IgD-negative memory B cell (primary cell): Measurements from ENCODE around the gene CBX2. TPM values are rescaled to one million over a fixed set of nuclear protein-coding genes. Genes with fewer than 3 reads are reported as not detected.
A peak's percentile ranks its signal among the peaks of the same experiment; 100 is the strongest.

ENCODE experiments used
- H3K27ac Mint-ChIP-seq, 3 donors: one replicate each; pipeline ENCODE4 v1.8.0; 2020 to 2022; ENCODE audit warnings: mild to moderate bottlenecking in 3 of 3, mixed read lengths in 3 of 3, moderate library complexity in 1 of 3
- H3K27me3 Mint-ChIP-seq: one replicate; pipeline ENCODE4 v1.8.0; 2021; ENCODE audit warnings: mixed read lengths
- H3K36me3 Mint-ChIP-seq: one replicate; pipeline ENCODE4 v1.8.0; 2020; ENCODE audit warnings: mild to moderate bottlenecking, mixed read lengths
- H3K4me1 Mint-ChIP-seq, 3 donors: one replicate each; pipeline ENCODE4 v1.8.0; 2020 to 2022; ENCODE audit warnings: mixed read lengths in 3 of 3, mild to moderate bottlenecking in 1 of 3
- H3K4me3 Mint-ChIP-seq, 4 donors: one replicate each; pipeline ENCODE4 v1.8.0; 2020 to 2022; ENCODE audit warnings: mild to moderate bottlenecking in 4 of 4, mixed read lengths in 4 of 4, moderate library complexity in 3 of 4
- H3K9me3 Mint-ChIP-seq, 3 donors: one replicate each; pipeline ENCODE4 v1.8.0; 2020 to 2021; ENCODE audit warnings: mixed read lengths in 3 of 3, mild to moderate bottlenecking in 1 of 3
- polyA plus RNA-seq: library from polyadenylated mRNA; unstranded; fragments of 300-500 nt; fragmentation: Illumina TruSeq; gene quantifications from one replicate; pipeline ENCODE4 v1.2.3, GENCODE V29; 2021

The CBX2 gene
- polyA plus RNA-seq, 1 donor from 2014 or later = 0.26 TPM

GRCh38 chr17:79774561-79774975, 3.4 kb upstream of the CBX2 start:
- Mint-ChIP-seq H3K36me3 (peaks cover 2% of the 10 kb centered on the region), H3K4me3 (no peak overlapping the region), H3K9me3 (no peaks in the 10 kb centered on the region), H3K27me3 (peaks cover 52% of the 10 kb centered on the region), H3K4me1 (peaks cover 6 to 8% (median 8%) of the 10 kb centered on the region in 3 donors), H3K27ac (no peak overlapping the region)

GRCh38 chr17:79775632-79776031, 2.3 kb upstream of the CBX2 start:
- Mint-ChIP-seq H3K27ac (peak overlapping the region in 1 of 3 donors; percentile 23), H3K9me3 (no peaks in the 10 kb centered on the region), H3K36me3 (peaks cover 2% of the 10 kb centered on the region), H3K27me3 (peaks cover 56% of the 10 kb centered on the region), H3K4me3 (no peak overlapping the region), H3K4me1 (peaks cover 6 to 8% (median 8%) of the 10 kb centered on the region in 3 donors)

- H3K36me3 Mint-ChIP-seq = peaks cover 2% of the 10 kb centered on the region
- H3K27ac Mint-ChIP-seq = peak overlapping the region in 2 of 3 donors; percentile 34 to 85
- peaks cover 8 to 10% (median 8%) of the 10 kb centered on the region in 3 donors for H3K4me1 Mint-ChIP-seq
- H3K4me3 Mint-ChIP-seq = peak overlapping the region; percentile 48 to 87 (median 70)
- peaks cover 62% of the 10 kb centered on the region for H3K27me3 Mint-ChIP-seq
- H3K9me3 Mint-ChIP-seq = no peaks in the 10 kb centered on the region
Measured at GRCh38 chr17:79776376-79777119, 1.4 kb upstream of the CBX2 start.

- H3K27me3 Mint-ChIP-seq = peaks cover 61% of the 10 kb centered on the region
- H3K9me3 Mint-ChIP-seq = no peaks in the 10 kb centered on the region
- peaks cover 8 to 10% (median 8%) of the 10 kb centered on the region in 3 donors for H3K4me1 Mint-ChIP-seq
- H3K4me3 Mint-ChIP-seq = peak overlapping the region; percentile 48 to 89 (median 76)
- H3K36me3 Mint-ChIP-seq = peaks cover 2% of the 10 kb centered on the region
- H3K27ac Mint-ChIP-seq = peak overlapping the region in 2 of 3 donors; percentile 34 to 85
Measured at GRCh38 chr17:79777120-79777893, 641 bp upstream of the CBX2 start.

GRCh38 chr17:79778504-79779083, 646 bp downstream of the CBX2 start:
- peaks cover 2% of the 10 kb centered on the region for H3K36me3 Mint-ChIP-seq
- H3K4me3 Mint-ChIP-seq = peak overlapping the region; percentile 77 to 94 (median 86)
- H3K9me3 Mint-ChIP-seq = no peaks in the 10 kb centered on the region
- peaks cover 63% of the 10 kb centered on the region for H3K27me3 Mint-ChIP-seq
- peak overlapping the region in 2 of 3 donors; percentile 77 to 83 for H3K27ac Mint-ChIP-seq
- peaks cover 8 to 10% (median 8%) of the 10 kb centered on the region in 3 donors for H3K4me1 Mint-ChIP-seq

- peaks cover 2% of the 10 kb centered on the region for H3K36me3 Mint-ChIP-seq
- H3K27me3 Mint-ChIP-seq = peaks cover 58% of the 10 kb centered on the region
- H3K9me3 Mint-ChIP-seq = no peaks in the 10 kb centered on the region
- H3K4me3 Mint-ChIP-seq = peak overlapping the region; percentile 77 to 94 (median 86)
- peaks cover 8 to 10% (median 8%) of the 10 kb centered on the region in 3 donors for H3K4me1 Mint-ChIP-seq
- peak overlapping the region in 2 of 3 donors; percentile 77 to 83 for H3K27ac Mint-ChIP-seq
Measured at GRCh38 chr17:79779084-79779529, 1.2 kb downstream of the CBX2 start.

- Mint-ChIP-seq H3K4me1 (peaks cover 8 to 10% (median 8%) of the 10 kb centered on the region in 3 donors), H3K9me3 (no peaks in the 10 kb centered on the region), H3K27ac (peak overlapping the region in 2 of 3 donors; percentile 46 to 77)
Measured at GRCh38 chr17:79779661-79780365, 1.9 kb downstream of the CBX2 start.

GRCh38 chr17:79781012-79781650, 3.2 kb downstream of the CBX2 start:
- Mint-ChIP-seq H3K27me3 (peaks cover 54% of the 10 kb centered on the region), H3K9me3 (no peaks in the 10 kb centered on the region), H3K4me1 (peaks cover 8 to 10% (median 8%) of the 10 kb centered on the region in 3 donors), H3K27ac (peak overlapping the region in 1 of 3 donors; percentile 18), H3K4me3 (peak overlapping the region in 1 of 4 donors; percentile 87), H3K36me3 (peaks cover 2% of the 10 kb centered on the region)

More at GRCh38 chr17:79779661-79780365, 1.9 kb downstream of the CBX2 start:
- peaks cover 53% of the 10 kb centered on the region for H3K27me3 Mint-ChIP-seq
- peaks cover 2% of the 10 kb centered on the region for H3K36me3 Mint-ChIP-seq
- H3K4me3 Mint-ChIP-seq = peak overlapping the region in 3 of 4 donors; percentile 10 to 87 (median 36)

- Mint-ChIP-seq H3K27me3 (peaks cover 54% of the 10 kb centered on the region), H3K4me1 (peaks cover under 1 to 10% (median 8%) of the 10 kb centered on the region in 3 donors), H3K27ac (peak overlapping the region in 1 of 3 donors; percentile 18), H3K4me3 (peak overlapping the region in 1 of 4 donors; percentile 87), H3K9me3 (no peaks in the 10 kb centered on the region), H3K36me3 (peaks cover 2% of the 10 kb centered on the region)
Measured at GRCh38 chr17:79781736-79782575, 4.0 kb downstream of the CBX2 start.

- Mint-ChIP-seq H3K4me1 (peaks cover 0 to 5% (median 4%) of the 10 kb centered on the region in 3 donors), H3K9me3 (no peaks in the 10 kb centered on the region), H3K27ac (no peak overlapping the region)
Measured at GRCh38 chr17:79783891-79784290, 5.9 kb downstream of the CBX2 start.

GRCh38 chr17:79784353-79785016, 6.5 kb downstream of the CBX2 start:
- no peaks in the 10 kb centered on the region for H3K36me3 Mint-ChIP-seq
- no peak overlapping the region for H3K4me3 Mint-ChIP-seq
- peaks cover 0 to 2% (median 2%) of the 10 kb centered on the region in 3 donors for H3K4me1 Mint-ChIP-seq
- peaks cover 64% of the 10 kb centered on the region for H3K27me3 Mint-ChIP-seq
- H3K9me3 Mint-ChIP-seq = no peaks in the 10 kb centered on the region
- no peak overlapping the region for H3K27ac Mint-ChIP-seq

More at GRCh38 chr17:79783891-79784290, 5.9 kb downstream of the CBX2 start:
- Mint-ChIP-seq H3K36me3 (no peaks in the 10 kb centered on the region), H3K4me3 (no peak overlapping the region), H3K27me3 (peaks cover 61% of the 10 kb centered on the region)

- peak overlapping the region in 1 of 4 donors; percentile 30 for H3K4me3 Mint-ChIP-seq
- peak overlapping the region in 1 of 3 donors; percentile 31 for H3K27ac Mint-ChIP-seq
Measured at GRCh38 chr17:79785017-79785899, 7.3 kb downstream of the CBX2 start.

More at GRCh38 chr17:79785017-79785899, 7.3 kb downstream of the CBX2 start:
- H3K9me3 Mint-ChIP-seq = no peaks in the 10 kb centered on the region
- peaks cover 60% of the 10 kb centered on the region for H3K27me3 Mint-ChIP-seq
- no peaks in the 10 kb centered on the region for H3K36me3 Mint-ChIP-seq
- H3K4me1 Mint-ChIP-seq = peaks cover 0 to 2% (median 2%) of the 10 kb centered on the region in 3 donors
